ENCODE data around the gene FRMD5. TPM values are rescaled to one million over a fixed set of nuclear protein-coding genes. Genes with fewer than 3 reads are reported as not detected.
A peak's percentile ranks its signal among the peaks of the same experiment; 100 is the strongest.
"Not testable (repeated sequence)": the region's sequence is repeated elsewhere in the genome, so short reads cannot be mapped to it uniquely, and the experiment has no call there.

FRMD5 gene
- total and polyA plus RNA-seq, 2 experiments from 2014 or later: 0.51 to 3.8 TPM

DNA sequence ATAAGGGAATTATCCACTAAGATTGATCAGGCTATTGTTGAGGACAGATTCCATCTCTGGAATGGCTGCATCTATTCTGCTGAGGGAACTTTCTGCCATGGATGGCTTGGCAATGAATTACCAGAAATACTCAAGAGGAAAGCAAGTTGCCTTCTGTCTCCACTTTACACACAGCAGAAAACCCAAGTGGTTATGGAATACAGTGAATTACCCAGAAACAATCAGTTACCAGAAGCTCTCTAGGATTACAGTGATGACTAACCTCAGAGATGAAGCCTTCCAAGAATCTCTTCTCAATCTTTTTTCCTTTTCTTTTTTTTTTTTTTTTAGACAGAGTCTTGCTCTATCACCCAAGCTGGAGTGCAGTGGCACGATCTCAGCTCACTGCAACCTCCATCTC lies 185.0 kb downstream of the FRMD5 start:
- no peaks in the 10 kb centered on the region for H3K27me3 ChIP-seq
- H2AFZ ChIP-seq: no peak overlapping the region
- no peaks in the 10 kb centered on the region for H3K9me2 ChIP-seq (replicated peaks; ENCODE audit: insufficient read depth)
- no peaks in the 10 kb centered on the region for H4K20me1 ChIP-seq (ENCODE audit: insufficient read depth, poor library complexity, severe bottlenecking)
- DNase-seq (ENCODE audit: low spot score): no peak
- no peak for TF ChIP-seq EZH2phosphoT487 (IDR thresholded peaks at IDR 0.05; ENCODE audit: low read depth, severe bottlenecking, unreplicated experiment)
- TF ChIP-seq EZH2 (IDR thresholded peaks at IDR 0.05; ENCODE audit: borderline replicate concordance): no peak
- TF ChIP-seq, protein P1, sequence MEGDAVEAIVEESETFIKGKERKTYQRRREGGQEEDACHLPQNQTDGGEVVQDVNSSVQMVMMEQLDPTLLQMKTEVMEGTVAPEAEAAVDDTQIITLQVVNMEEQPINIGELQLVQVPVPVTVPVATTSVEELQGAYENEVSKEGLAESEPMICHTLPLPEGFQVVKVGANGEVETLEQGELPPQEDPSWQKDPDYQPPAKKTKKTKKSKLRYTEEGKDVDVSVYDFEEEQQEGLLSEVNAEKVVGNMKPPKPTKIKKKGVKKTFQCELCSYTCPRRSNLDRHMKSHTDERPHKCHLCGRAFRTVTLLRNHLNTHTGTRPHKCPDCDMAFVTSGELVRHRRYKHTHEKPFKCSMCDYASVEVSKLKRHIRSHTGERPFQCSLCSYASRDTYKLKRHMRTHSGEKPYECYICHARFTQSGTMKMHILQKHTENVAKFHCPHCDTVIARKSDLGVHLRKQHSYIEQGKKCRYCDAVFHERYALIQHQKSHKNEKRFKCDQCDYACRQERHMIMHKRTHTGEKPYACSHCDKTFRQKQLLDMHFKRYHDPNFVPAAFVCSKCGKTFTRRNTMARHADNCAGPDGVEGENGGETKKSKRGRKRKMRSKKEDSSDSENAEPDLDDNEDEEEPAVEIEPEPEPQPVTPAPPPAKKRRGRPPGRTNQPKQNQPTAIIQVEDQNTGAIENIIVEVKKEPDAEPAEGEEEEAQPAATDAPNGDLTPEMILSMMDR (IDR thresholded peaks at IDR 0.05; ENCODE audit: poor library complexity): no peak
- no peaks in the 10 kb centered on the region for H3K79me2 ChIP-seq
- H3K4me2 ChIP-seq: no peak overlapping the region
- H3K4me1 ChIP-seq (ENCODE audit: insufficient read depth): no peaks in the 10 kb centered on the region
- H3K9me3 ChIP-seq (ENCODE audit: low read depth): no peaks in the 10 kb centered on the region
- 93% methylated on average over 1 of the region's 1 CpG for WGBS (ENCODE audit: low lambda C conversion rate, missing lambda C conversion rate)
- H3K27ac ChIP-seq: no peak overlapping the region
- H3K4me3 ChIP-seq: no peak overlapping the region
- H3K36me3 ChIP-seq (replicated peaks; ENCODE audit: insufficient read depth, low read depth): no peaks in the 10 kb centered on the region

DNA sequence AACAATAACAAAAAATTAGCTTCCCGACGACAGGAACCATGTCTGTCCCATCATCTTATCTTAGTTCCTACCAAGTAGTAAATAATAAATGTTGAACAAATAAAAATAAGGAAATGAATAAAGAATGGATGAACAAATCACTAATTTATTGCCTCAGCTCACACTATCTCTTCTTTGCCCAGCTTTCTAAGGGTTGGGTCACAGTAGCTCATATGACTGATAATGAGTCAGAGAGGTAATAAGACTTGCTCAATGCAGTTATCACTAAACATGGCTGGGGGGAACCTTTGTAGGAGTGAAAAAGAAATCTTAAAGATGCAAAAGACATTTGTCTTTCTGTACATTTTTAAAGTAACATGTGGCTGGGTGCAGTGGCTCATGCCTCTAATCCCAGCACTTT lies 186.0 kb downstream of the FRMD5 start:
- no peaks in the 10 kb centered on the region for H3K9me3 ChIP-seq (ENCODE audit: low read depth)
- peak; percentile 47 for DNase-seq (ENCODE audit: low spot score)
- WGBS (ENCODE audit: low lambda C conversion rate, missing lambda C conversion rate): 83% methylated on average over 2 of the region's 2 CpGs
- no peaks in the 10 kb centered on the region for H3K79me2 ChIP-seq
- TF ChIP-seq EZH2phosphoT487 (IDR thresholded peaks at IDR 0.05; ENCODE audit: low read depth, severe bottlenecking, unreplicated experiment): no peak
- no peak for TF ChIP-seq EZH2 (IDR thresholded peaks at IDR 0.05; ENCODE audit: borderline replicate concordance)
- TF ChIP-seq, protein P1 (IDR thresholded peaks at IDR 0.05; ENCODE audit: poor library complexity): no peak
- H3K36me3 ChIP-seq (replicated peaks; ENCODE audit: insufficient read depth, low read depth): no peaks in the 10 kb centered on the region
- no peaks in the 10 kb centered on the region for H3K9me2 ChIP-seq (replicated peaks; ENCODE audit: insufficient read depth)
- no peaks in the 10 kb centered on the region for H3K27me3 ChIP-seq
- H3K27ac ChIP-seq: peak overlapping the region; percentile 26
- no peaks in the 10 kb centered on the region for H3K4me1 ChIP-seq (ENCODE audit: insufficient read depth)
- H3K4me2 ChIP-seq: no peak overlapping the region
- no peaks in the 10 kb centered on the region for H4K20me1 ChIP-seq (ENCODE audit: insufficient read depth, poor library complexity, severe bottlenecking)
- H3K4me3 ChIP-seq: no peak overlapping the region
- H2AFZ ChIP-seq: no peak overlapping the region

GRCh38 chr15:44000248-44000647 lies 194.8 kb downstream of the FRMD5 start:
- DNase-seq (ENCODE audit: low spot score): peak; percentile 28
- not testable (repeated sequence) for H4K20me1 ChIP-seq (ENCODE audit: insufficient read depth, poor library complexity, severe bottlenecking); H3K9me2 ChIP-seq (replicated peaks; ENCODE audit: insufficient read depth); H3K27ac ChIP-seq; H3K9me3 ChIP-seq (ENCODE audit: low read depth); H2AFZ ChIP-seq; H3K36me3 ChIP-seq (replicated peaks; ENCODE audit: insufficient read depth, low read depth); H3K4me2 ChIP-seq; H3K27me3 ChIP-seq; H3K79me2 ChIP-seq; H3K4me1 ChIP-seq (ENCODE audit: insufficient read depth); H3K4me3 ChIP-seq
- 90% methylated on average over 6 of the region's 6 CpGs for WGBS (ENCODE audit: low lambda C conversion rate, missing lambda C conversion rate)

DNA sequence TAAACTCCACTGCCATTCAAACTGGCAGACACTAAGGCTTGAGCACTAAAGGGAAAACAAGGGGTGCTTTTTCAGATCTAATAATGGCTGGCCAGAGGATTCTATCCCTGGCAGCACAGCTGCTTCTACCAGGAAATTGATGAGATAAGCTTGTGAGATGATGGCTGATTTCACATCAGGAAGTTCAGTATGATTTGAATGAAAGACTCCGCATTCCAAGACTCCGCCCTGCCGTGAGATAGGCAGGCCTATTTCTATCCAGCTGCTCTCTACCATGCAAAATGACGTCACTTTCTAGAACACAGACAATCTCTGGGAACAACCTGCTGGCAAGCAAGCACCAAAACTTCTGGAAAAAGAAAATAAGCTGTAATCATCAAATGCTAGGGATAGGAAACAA lies 196.5 kb downstream of the FRMD5 start:
- TF ChIP-seq, protein P1 (IDR thresholded peaks at IDR 0.05; ENCODE audit: poor library complexity): no peak
- no peak for TF ChIP-seq EZH2phosphoT487 (IDR thresholded peaks at IDR 0.05; ENCODE audit: low read depth, severe bottlenecking, unreplicated experiment)
- TF ChIP-seq EZH2 (IDR thresholded peaks at IDR 0.05; ENCODE audit: borderline replicate concordance): no peak
- Histone ChIP-seq H3K9me2 (replicated peaks; ENCODE audit: insufficient read depth) (no peaks in the 10 kb centered on the region), H3K4me1 (ENCODE audit: insufficient read depth) (no peaks in the 10 kb centered on the region), H3K4me3 (no peak overlapping the region), H2AFZ (no peak overlapping the region), H3K9me3 (ENCODE audit: low read depth) (no peaks in the 10 kb centered on the region), H3K36me3 (replicated peaks; ENCODE audit: insufficient read depth, low read depth) (no peaks in the 10 kb centered on the region), H4K20me1 (ENCODE audit: insufficient read depth, poor library complexity, severe bottlenecking) (no peaks in the 10 kb centered on the region), H3K27me3 (no peaks in the 10 kb centered on the region), H3K4me2 (no peak overlapping the region), H3K79me2 (no peaks in the 10 kb centered on the region), H3K27ac (no peak overlapping the region)
- peak; percentile 17 for DNase-seq (ENCODE audit: low spot score)
- 83% methylated on average over 4 of the region's 4 CpGs for WGBS (ENCODE audit: low lambda C conversion rate, missing lambda C conversion rate)
